Kidney (tissue), 14 donors: Measurements from ENCODE around the gene TM4SF18. TPM values are rescaled to one million over a fixed set of nuclear protein-coding genes. Genes with fewer than 3 reads are reported as not detected.

ENCODE experiments used
- DNase-seq, 5 donors: peaks; one replicate each; pipeline ENCODE4 v3.0.0-alpha.2; 2013 to 2020
- FAIRE-seq: peaks from 2 replicates; lab custom pipeline; 2012; peaks lifted over from hg19 to GRCh38; lab: Jason Lieb, UNC
- H3K27ac ChIP-seq, 2 donors: one replicate each; pipeline ENCODE4 v1.7.0; 2013; ENCODE audit warnings: low read depth in 2 of 2, low read length in 2 of 2, inconsistent platforms in 1 of 2
- H3K27me3 ChIP-seq: one replicate; pipeline ENCODE4 v1.7.1; 2013; ENCODE audit warnings: low read length, inconsistent platforms; ENCODE audit not compliant: control insufficient read depth, insufficient read depth
- H3K36me3 ChIP-seq, 3 donors: one replicate each; pipeline versions ENCODE4 v1.7.0 to v1.7.1; 2013; ENCODE audit warnings: low read length in 3 of 3, control low read depth in 1 of 3, inconsistent platforms in 1 of 3; ENCODE audit not compliant: insufficient read depth in 3 of 3, control insufficient read depth in 2 of 3
- H3K4me1 ChIP-seq, 3 donors: one replicate each; pipeline versions ENCODE4 v1.7.0 to v1.7.1; 2013; ENCODE audit warnings: low read length in 3 of 3, inconsistent platforms in 1 of 3, low read depth in 1 of 3; ENCODE audit not compliant: control insufficient read depth in 2 of 3, insufficient read depth in 2 of 3
- H3K4me3 ChIP-seq, 3 donors: one replicate each; pipeline versions ENCODE4 v1.7.0 to v1.8.1; 2013; ENCODE audit warnings: low read length in 3 of 3, control low read depth in 1 of 3, inconsistent platforms in 1 of 3
- H3K9ac ChIP-seq, 3 donors: one replicate each; pipeline versions ENCODE4 v1.7.0 to v1.7.1; 2013; ENCODE audit warnings: low read length in 3 of 3, control low read depth in 1 of 3, inconsistent platforms in 1 of 3
- H3K9me3 ChIP-seq, 3 donors: one replicate each; pipeline versions ENCODE4 v1.7.0 to v1.7.1; 2013; ENCODE audit warnings: low read length in 3 of 3, control low read depth in 1 of 3, inconsistent platforms in 1 of 3; ENCODE audit not compliant: control insufficient read depth in 2 of 3, insufficient read depth in 1 of 3
- intact Hi-C: fragments of 100-400 bp; cut with DNase I; formaldehyde crosslinking; loops from one replicate; pipeline ENCODE4 v1.11.1; 2022
- polyA plus RNA-seq: library from polyadenylated mRNA; stranded (reverse); fragments of 350-450 nt; fragmentation: Illumina TruSeq; extraction: RNeasy Lipid Tissue Mini Kit (QIAGEN cat#74804); gene quantifications from one replicate; pipeline ENCODE4 v1.2.3, GENCODE V29; 2014; ENCODE audit warnings: low read depth, low replicate concordance; ENCODE audit not compliant: insufficient read depth
- total RNA-seq: library from RNA; stranded (reverse); fragmentation: NEBNext Ultra II Directional; extraction: Animal tissue kit (Norgen Biotek cat#: 25700); gene quantifications from one replicate; pipeline ENCODE4 v1.2.1, GENCODE V29; 2021
- TF ChIP-seq, protein P1 (sequence below): IDR thresholded peaks from 3 replicates; pipeline ENCODE4 v1.5.1; 2012; ENCODE audit warnings: mild to moderate bottlenecking, moderate library complexity, borderline replicate concordance; ENCODE audit not compliant: insufficient read depth; ENCODE audit errors: extremely low read depth
- donor health status: control.
- donor health status: control.
- donor health status: control.
- donor health status: control.
- donor health status: control.
- donor health status: DM: yes; HTN: yes; CAD: no.
- donor health status: Normal renal cell carcinoma (clear cell type).

Gene TM4SF18
- total and polyA plus RNA-seq, 2 donors from 2014 or later, result 14.2 to 19.7 TPM

DNA sequence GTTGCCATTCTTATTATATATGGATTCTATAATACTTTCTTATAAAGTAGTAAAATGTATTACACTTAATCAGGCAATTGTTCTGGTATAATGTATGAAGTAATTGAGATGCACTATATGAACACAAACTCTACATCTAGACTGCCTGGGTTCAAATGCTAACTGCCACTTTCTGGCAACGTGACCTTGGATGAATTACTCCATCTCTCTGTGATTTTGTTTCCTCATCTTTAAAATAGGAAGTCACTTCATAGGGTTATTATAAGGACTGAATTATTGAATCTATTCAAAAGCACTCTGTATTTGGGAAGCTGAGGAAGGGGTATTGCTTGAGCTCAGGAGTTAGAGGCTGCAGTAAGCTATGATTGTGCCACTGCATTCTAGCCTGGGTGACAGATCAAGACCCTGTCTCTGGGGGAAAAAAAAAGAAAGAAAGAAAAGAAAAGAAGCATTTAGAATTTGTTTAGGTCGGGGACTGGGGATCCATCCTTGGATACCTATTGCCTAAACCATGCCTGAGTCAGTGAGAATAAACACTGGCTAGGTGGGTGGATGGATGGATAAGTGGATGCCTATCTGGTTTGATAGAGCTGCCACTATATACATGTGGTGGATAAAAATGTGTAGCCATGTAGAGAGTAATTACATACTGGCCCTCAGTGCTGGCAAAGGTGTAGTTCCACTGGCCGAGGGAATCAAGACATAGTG is 41.5 kb upstream of the TM4SF18 start:
- Histone ChIP-seq H3K4me3 (peak overlapping the region in 2 of 3 donors; percentile 5 to 80), H3K9me3 (no peaks in the 10 kb centered on the region), H3K36me3 (peaks cover 0 to 8% (median 0%) of the 10 kb centered on the region in 3 donors), H3K9ac (no peak overlapping the region), H3K27me3 (no peaks in the 10 kb centered on the region), H3K4me1 (peaks cover 0 to 10% (median 0%) of the 10 kb centered on the region in 3 donors), H3K27ac (no peak overlapping the region)
- TF ChIP-seq, protein P1, sequence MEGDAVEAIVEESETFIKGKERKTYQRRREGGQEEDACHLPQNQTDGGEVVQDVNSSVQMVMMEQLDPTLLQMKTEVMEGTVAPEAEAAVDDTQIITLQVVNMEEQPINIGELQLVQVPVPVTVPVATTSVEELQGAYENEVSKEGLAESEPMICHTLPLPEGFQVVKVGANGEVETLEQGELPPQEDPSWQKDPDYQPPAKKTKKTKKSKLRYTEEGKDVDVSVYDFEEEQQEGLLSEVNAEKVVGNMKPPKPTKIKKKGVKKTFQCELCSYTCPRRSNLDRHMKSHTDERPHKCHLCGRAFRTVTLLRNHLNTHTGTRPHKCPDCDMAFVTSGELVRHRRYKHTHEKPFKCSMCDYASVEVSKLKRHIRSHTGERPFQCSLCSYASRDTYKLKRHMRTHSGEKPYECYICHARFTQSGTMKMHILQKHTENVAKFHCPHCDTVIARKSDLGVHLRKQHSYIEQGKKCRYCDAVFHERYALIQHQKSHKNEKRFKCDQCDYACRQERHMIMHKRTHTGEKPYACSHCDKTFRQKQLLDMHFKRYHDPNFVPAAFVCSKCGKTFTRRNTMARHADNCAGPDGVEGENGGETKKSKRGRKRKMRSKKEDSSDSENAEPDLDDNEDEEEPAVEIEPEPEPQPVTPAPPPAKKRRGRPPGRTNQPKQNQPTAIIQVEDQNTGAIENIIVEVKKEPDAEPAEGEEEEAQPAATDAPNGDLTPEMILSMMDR, result no peak
- intact Hi-C loops, result no loop called here
- no peak for DNase-seq
- FAIRE-seq, result no peak

DNA sequence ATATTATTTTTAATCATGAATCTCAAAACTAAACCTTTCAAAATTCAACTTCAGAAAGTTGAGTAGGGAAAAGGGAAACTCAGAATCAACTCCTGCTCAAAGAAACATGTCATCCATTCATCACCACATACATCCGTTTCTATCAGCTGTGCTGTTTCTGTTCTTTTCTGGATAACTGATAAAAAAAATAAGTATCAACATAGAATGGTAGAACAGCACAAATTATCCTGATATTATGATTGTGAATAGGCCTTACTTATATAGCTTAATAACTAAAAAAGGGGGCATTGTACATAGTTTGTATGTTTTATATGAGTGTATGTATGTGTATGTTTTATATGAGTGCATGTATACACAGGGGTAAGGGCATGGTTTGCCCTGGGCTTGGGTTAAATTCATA is 41.0 kb upstream of the TM4SF18 start:
- no peak overlapping the region for H3K27ac ChIP-seq
- peaks cover 0 to 16% (median 0%) of the 10 kb centered on the region in 3 donors for H3K4me1 ChIP-seq
- DNase-seq (no peak), FAIRE-seq (no peak)
- H3K4me3 ChIP-seq, result no peak overlapping the region
- no peaks in the 10 kb centered on the region for H3K9me3 ChIP-seq
- intact Hi-C loops, result no loop called here
- no peak overlapping the region for H3K9ac ChIP-seq
- TF ChIP-seq, protein P1, result no peak
- H3K27me3 ChIP-seq, result no peaks in the 10 kb centered on the region
- peaks cover 0 to 8% (median 0%) of the 10 kb centered on the region in 3 donors for H3K36me3 ChIP-seq

DNA sequence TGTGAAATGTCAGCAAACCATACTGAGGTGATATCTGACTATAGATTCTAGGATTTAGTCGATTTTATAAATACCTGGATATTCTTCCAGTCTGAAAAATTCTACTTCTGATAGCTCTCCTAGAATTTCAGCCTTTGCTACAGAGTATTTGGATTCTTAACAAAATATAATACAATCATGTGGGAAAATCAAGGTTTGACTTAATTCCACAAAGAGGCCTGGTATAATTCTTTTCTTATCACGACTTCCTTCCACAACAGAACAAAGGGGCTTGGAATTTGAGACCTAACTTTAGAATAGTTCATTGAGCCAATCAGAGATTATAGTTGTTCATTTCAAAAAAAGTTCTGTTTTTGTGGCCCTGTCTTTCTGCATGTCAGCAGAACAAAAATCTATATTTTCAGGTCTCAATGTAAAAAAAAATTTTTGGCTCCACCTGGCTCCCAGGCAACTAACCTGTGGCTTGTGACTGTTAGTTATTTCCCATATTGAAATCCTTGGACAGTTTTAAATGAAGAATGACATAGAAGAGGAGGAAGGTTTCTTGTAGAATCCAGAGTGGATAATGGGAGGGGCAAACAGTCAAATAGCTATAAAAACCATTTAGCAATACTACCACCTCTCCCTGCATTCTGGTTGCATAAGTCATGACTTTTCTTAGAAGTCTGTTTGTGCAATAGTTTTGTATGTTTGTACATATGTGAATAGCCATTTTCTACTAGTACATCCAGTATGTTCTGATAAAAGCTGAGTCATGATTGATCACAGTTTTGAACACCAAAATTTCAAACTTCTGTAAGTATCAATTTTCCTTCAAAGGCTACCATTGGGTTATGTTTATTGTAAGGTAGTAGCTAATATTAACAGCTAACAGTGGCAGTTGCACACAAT is 40.0 kb upstream of the TM4SF18 start:
- no peaks in the 10 kb centered on the region for H3K27me3 ChIP-seq
- TF ChIP-seq, protein P1, result no peak
- intact Hi-C loops, result no loop called here
- no peak for FAIRE-seq
- H3K9ac ChIP-seq, result no peak overlapping the region
- H3K36me3 ChIP-seq, result peaks cover 0 to 8% (median 0%) of the 10 kb centered on the region in 3 donors
- DNase-seq, result no peak
- no peak overlapping the region for H3K27ac ChIP-seq
- peak overlapping the region in 1 of 3 donors; percentile 28 for H3K4me3 ChIP-seq
- H3K9me3 ChIP-seq, result no peaks in the 10 kb centered on the region
- peaks cover 0 to 16% (median 0%) of the 10 kb centered on the region in 3 donors for H3K4me1 ChIP-seq
